Measurements from ENCODE around the gene GATD1. TPM values are rescaled to one million over a fixed set of nuclear protein-coding genes. Genes with fewer than 3 reads are reported as not detected.

Gene GATD1
- total RNA-seq, 2 experiments from 2014 or later = 109 to 117 TPM

- CTCF ChIA-PET (ENCODE audit: unreplicated experiment) = no interaction called here
- H3K27ac ChIP-seq (ENCODE audit: low read depth, low read length, poor library complexity, severe bottlenecking) = no peak overlapping the region
- BruUV-seq (replicated peaks) = no TSS peak
- H3K4me1 ChIP-seq (ENCODE audit: insufficient read depth, low read length, poor library complexity, severe bottlenecking) = peaks cover 35% of the 10 kb centered on the region
- H3K36me3 ChIP-seq (ENCODE audit: insufficient read depth, low read length) = peaks cover 30% of the 10 kb centered on the region; the same call in 1 of the 2 replicates
- H3K9me2 ChIP-seq (ENCODE audit: insufficient read depth, low read length) = no peaks in the 10 kb centered on the region
- no peaks in the 10 kb centered on the region for H3K9me3 ChIP-seq (ENCODE audit: low read length)
- no peak overlapping the region for H2AFZ ChIP-seq (ENCODE audit: low read length)
- H3K4me3 ChIP-seq (ENCODE audit: low read depth, low read length, poor library complexity, severe bottlenecking) = no peak overlapping the region
- no peak for DNase-seq (ENCODE audit: low spot score)
- H3K4me2 ChIP-seq (ENCODE audit: low read length) = peak overlapping the region; percentile 94
- POLR2A ChIA-PET = no interaction called here
- intact Hi-C loops (cut with micrococcal nuclease; ENCODE audit: unreplicated experiment) = no loop called here
- H3K79me2 ChIP-seq (ENCODE audit: insufficient read depth, low read depth, low read length) = peaks cover 4% of the 10 kb centered on the region; the same call in 1 of the 2 replicates
- no peaks in the 10 kb centered on the region for H4K20me1 ChIP-seq (ENCODE audit: insufficient read depth, low read length)
- TF ChIP-seq EZH2phosphoT487 (IDR thresholded peaks at IDR 0.05; ENCODE audit: borderline replicate concordance, low read depth, low read length) = no peak
- no peak for TF ChIP-seq CTCF (conservative IDR thresholded peaks at IDR 0.05; ENCODE audit: low read length)
Measured at GRCh38 chr11:802693-803466, 25.6 kb upstream of the GATD1 start.

GRCh38 chr11:802018-802617 lies 24.8 kb upstream of the GATD1 start:
- POLR2A ChIA-PET = no interaction called here
- Histone ChIP-seq H3K4me1 (ENCODE audit: insufficient read depth, low read length, poor library complexity, severe bottlenecking) (peaks cover 30% of the 10 kb centered on the region), H3K9me2 (ENCODE audit: insufficient read depth, low read length) (no peaks in the 10 kb centered on the region), H3K79me2 (ENCODE audit: insufficient read depth, low read depth, low read length) (no peaks in the 10 kb centered on the region; the same call in 1 of the 2 replicates), H3K4me2 (ENCODE audit: low read length) (no peak overlapping the region), H2AFZ (ENCODE audit: low read length) (no peak overlapping the region), H3K27ac (ENCODE audit: low read depth, low read length, poor library complexity, severe bottlenecking) (no peak overlapping the region), H3K4me3 (ENCODE audit: low read depth, low read length, poor library complexity, severe bottlenecking) (no peak overlapping the region), H4K20me1 (ENCODE audit: insufficient read depth, low read length) (no peaks in the 10 kb centered on the region), H3K36me3 (ENCODE audit: insufficient read depth, low read length) (peaks cover 30% of the 10 kb centered on the region; the same call in 1 of the 2 replicates), H3K9me3 (ENCODE audit: low read length) (no peaks in the 10 kb centered on the region)
- no peak for TF ChIP-seq CTCF (conservative IDR thresholded peaks at IDR 0.05; ENCODE audit: low read length)
- TF ChIP-seq EZH2phosphoT487 (IDR thresholded peaks at IDR 0.05; ENCODE audit: borderline replicate concordance, low read depth, low read length) = no peak
- no peak for DNase-seq (ENCODE audit: low spot score)
- intact Hi-C loops (cut with micrococcal nuclease; ENCODE audit: unreplicated experiment) = no loop called here
- BruUV-seq (replicated peaks) = no TSS peak
- CTCF ChIA-PET (ENCODE audit: unreplicated experiment) = no interaction called here
